HG03280 (cell line): ENCODE measurements around the gene KLHL2.

Source experiments
- ATAC-seq: cut with Tn5 transposase; IDR thresholded peaks from one replicate; pipeline ENCODE4 v1.9.1; 2021; ENCODE audit warnings: mild to moderate bottlenecking, moderate library complexity; ENCODE audit not compliant: unreplicated experiment

The KLHL2 gene

DNA sequence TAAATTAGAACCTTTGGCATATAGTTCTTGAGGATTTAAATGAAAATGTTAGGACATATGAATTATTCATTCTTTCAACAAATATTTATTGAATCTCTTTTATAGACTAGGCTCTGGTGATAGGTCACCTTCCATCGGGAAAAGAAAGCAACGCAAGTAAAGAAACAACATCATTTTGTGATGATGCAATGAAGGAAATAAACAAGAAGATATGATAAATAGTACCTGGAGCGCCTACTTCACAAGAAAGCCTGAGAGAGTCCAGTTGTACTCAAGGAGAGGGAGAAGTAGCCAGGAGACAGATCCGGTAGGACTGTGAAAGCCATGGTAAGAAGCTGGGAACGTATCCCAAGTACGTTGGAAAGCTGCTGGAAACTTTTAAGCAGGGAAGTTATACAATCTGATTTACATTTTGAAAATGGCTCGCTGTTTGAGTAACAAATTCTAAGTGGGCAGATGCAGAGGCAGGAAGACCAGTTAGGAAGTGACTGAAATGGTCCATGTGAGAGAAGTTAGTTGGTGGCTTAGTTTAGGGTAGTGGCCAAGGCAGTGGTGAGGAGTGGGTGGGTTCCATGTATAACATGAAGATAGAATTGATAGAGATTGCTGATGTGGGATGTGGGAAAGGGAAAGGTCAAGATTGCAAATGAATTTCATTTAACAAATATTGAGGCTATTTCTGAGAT, 153.8 kb downstream of the KLHL2 start:
- no peak for ATAC-seq

GRCh38 chr4:165361810-165362209, 154.4 kb downstream of the KLHL2 start:
- ATAC-seq, result no peak

DNA sequence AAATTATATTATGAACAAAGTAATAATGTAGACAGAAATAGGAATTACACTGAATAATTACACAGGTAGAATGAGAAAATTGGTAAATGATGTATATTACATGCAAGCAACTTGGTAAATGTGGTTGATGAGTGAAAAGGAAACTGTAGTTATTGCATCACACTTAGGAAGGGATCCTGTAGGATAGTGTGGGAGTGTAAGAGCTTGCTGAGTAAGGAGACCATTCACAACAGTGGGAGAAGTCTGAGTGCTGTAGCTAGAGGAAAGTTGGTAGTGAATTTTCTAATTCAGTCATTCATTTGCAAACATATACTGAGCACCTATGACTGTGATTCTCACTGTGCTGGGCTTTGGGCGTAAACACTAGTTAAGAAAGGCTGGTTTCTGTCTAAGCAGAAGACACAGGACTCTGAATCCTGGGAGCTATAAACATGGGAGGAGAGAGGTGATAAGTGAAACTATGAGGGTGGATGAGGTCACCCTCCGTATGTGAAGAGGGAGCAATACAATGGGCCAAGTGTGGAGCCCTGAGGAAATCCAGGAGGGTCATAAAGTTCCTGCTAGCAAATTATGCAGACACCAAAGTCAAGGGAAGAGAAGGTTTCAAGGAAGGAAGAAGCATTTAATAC, 157.2 kb downstream of the KLHL2 start:
- no peak for ATAC-seq

DNA sequence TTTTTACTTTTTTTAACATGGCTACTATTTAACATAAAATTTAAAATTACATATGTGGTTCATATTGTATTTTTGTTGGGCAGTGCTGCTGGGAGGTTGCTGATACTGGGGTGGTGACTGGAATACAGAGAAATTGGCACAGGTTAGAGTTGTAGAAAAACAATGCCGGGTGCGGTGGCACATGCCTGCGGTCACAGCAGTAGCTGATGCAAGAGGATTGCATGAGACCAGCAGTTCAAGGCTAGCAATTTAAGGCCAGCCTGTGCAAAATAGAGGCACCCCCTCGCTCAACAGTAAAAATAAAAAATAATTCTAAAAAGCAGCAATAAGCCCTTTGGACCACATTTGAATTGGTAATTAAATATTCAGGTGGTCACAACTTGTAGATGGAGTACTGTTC, 159.7 kb downstream of the KLHL2 start:
- ATAC-seq, result no peak

GRCh38 chr4:165368114-165368513, 160.8 kb downstream of the KLHL2 start:
- no peak for ATAC-seq

DNA sequence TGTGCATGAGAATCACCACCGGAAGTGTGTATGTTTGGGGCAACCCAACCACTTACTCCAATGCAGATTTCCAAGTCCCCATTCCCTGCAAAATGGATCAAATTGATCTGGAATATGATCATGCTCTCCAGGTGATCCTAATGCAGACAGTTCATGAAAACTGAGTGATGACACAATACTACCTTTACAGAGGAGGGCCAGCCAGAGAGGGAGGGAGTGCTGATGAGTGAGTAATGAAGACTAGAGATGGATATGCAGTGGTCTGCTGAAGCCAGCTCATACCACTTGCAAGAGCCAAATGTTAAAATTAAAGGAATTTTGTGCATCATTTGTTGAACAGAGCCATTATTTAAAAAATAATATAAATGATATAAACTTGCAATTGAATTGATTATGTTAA, 161.2 kb downstream of the KLHL2 start:
- no peak for ATAC-seq

DNA sequence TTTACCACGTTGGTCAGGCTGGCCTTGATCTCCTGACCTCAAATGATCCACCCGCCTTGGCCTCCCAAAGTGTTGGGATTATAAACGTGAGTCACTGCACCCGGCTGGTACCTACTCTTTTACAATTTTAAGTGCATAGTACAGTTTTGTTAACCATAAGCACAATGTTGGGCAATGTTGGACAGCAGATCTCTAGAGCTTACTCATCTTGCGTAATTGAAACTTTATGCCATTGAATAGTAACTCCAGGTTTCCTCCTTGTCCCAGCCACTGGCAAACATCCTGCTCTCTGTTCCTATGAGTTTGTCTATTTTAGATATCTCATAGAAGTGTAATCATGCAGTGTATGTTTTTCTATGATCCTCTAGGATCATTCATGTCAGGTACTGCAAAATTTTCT, 162.2 kb downstream of the KLHL2 start:
- no peak for ATAC-seq

- ATAC-seq, result no peak
Measured at GRCh38 chr4:165370530-165370929, 163.2 kb downstream of the KLHL2 start.
